SK-N-SH (cell line): ENCODE measurements around the gene MTA3. TPM values are rescaled to one million over a fixed set of nuclear protein-coding genes. Genes with fewer than 3 reads are reported as not detected.

Experiments used
- CTCF ChIA-PET: fragments of 300-600, 350-600 bp; formaldehyde crosslinking; extraction: SDS; loops from one replicate; lab custom pipeline; 2021; lab: Yijun Ruan, JAX
- POLR2A ChIA-PET: fragments of 350-600 bp; sonication (Branson Sonifier 250); formaldehyde crosslinking; extraction: SDS; loops from one replicate; lab custom pipeline; 2020; ENCODE audit warnings: antibody characterized with exemption, inconsistent platforms; lab: Yijun Ruan, JAX
- DNase-seq: peaks from one replicate; pipeline ENCODE4 v3.0.0; 2012
- H2AFZ ChIP-seq: fragments of 200-600 bp; sonication (generic); 2 replicates; pipeline ENCODE4 v1.8.1; 2016; ENCODE audit warnings: antibody characterized with exemption, mild to moderate bottlenecking, low read depth
- H3F3A ChIP-seq: fragments of 200-600 bp; sonication (generic); replicated peaks from 2 replicates; pipeline ENCODE3; 2016; ENCODE audit warnings: antibody characterized with exemption, mild to moderate bottlenecking; ENCODE audit not compliant: insufficient read depth
- H3K27ac ChIP-seq, 2 experiments: fragments of 200-500 bp in 1 of 2; fragments of 200-600 bp in 1 of 2; sonication (Bioruptor generic) in 1 of 2; sonication (generic), shearing (Covaris generic) in 1 of 2; 2 replicates each; pipeline versions ENCODE4 v1.5.1 to v1.6.1; 2014 to 2016; ENCODE audit warnings: low read depth in 2 of 2, inconsistent platforms in 1 of 2, low read length in 1 of 2, mild to moderate bottlenecking in 1 of 2, mixed read lengths in 1 of 2
- H3K27me3 ChIP-seq: fragments of 200-600 bp; sonication (generic), shearing (Covaris generic); 2 replicates; pipeline ENCODE4 v1.6.1; 2016; ENCODE audit warnings: mixed run types; ENCODE audit not compliant: insufficient read depth
- H3K36me3 ChIP-seq, 2 experiments: fragments of 200-500 bp in 1 of 2; fragments of 200-600 bp in 1 of 2; sonication (Bioruptor generic) in 1 of 2; sonication (generic) in 1 of 2; replicated peaks in 1 of 2; 2 replicates each; pipeline versions ENCODE3 to v1.5.1; 2014 to 2016; ENCODE audit warnings: low read length in 1 of 2, mild to moderate bottlenecking in 1 of 2; ENCODE audit not compliant: insufficient read depth in 2 of 2, control insufficient read depth in 1 of 2
- H3K4me1 ChIP-seq, 2 experiments: fragments of 200-500 bp in 1 of 2; fragments of 200-600 bp in 1 of 2; sonication (Bioruptor generic) in 1 of 2; sonication (generic), shearing (Covaris generic) in 1 of 2; 2 replicates each; pipeline versions ENCODE4 v1.5.1 to v1.6.1; 2014 to 2016; ENCODE audit warnings: low read depth in 1 of 2, low read length in 1 of 2, mixed run types in 1 of 2; ENCODE audit not compliant: insufficient read depth in 2 of 2, control insufficient read depth in 1 of 2
- H3K4me2 ChIP-seq: fragments of 200-600 bp; sonication (generic), shearing (Covaris generic); 2 replicates; pipeline ENCODE4 v1.6.1; 2017; ENCODE audit warnings: mixed run types
- H3K4me3 ChIP-seq, 2 experiments: fragments of 200-500 bp in 1 of 2; fragments of 200-600 bp in 1 of 2; sonication (Bioruptor generic) in 1 of 2; sonication (generic), shearing (Covaris generic) in 1 of 2; 2 replicates each; pipeline versions ENCODE4 v1.5.1 to v1.8.1; 2014 to 2016; ENCODE audit warnings: low read depth in 2 of 2, inconsistent platforms in 1 of 2, low read length in 1 of 2, mild to moderate bottlenecking in 1 of 2, mixed read lengths in 1 of 2, moderate library complexity in 1 of 2
- H3K79me2 ChIP-seq: fragments of 200-600 bp; sonication (generic); 2 replicates; pipeline ENCODE4 v1.8.1; 2017; ENCODE audit warnings: mild to moderate bottlenecking; ENCODE audit not compliant: insufficient read depth
- H3K9ac ChIP-seq: fragments of 200-600 bp; sonication (generic); 2 replicates; pipeline ENCODE4 v1.6.1; 2017; ENCODE audit warnings: mixed run types
- H3K9me2 ChIP-seq: fragments of 200-600 bp; sonication (generic); 2 replicates; pipeline ENCODE4 v1.6.1; 2017; ENCODE audit warnings: mixed run types
- H3K9me3 ChIP-seq: fragments of 200-600 bp; sonication (generic); 2 replicates; pipeline ENCODE4 v1.6.1; 2017; ENCODE audit warnings: mixed run types, mild to moderate bottlenecking, moderate library complexity
- H4K20me1 ChIP-seq: fragments of 200-600 bp; sonication (generic); 2 replicates; pipeline ENCODE4 v1.6.1; 2017; ENCODE audit warnings: mild to moderate bottlenecking, mixed run types; ENCODE audit not compliant: insufficient read depth
- ELF1 ChIP-seq: IDR thresholded peaks from 2 replicates; pipeline ENCODE4 v1.4.0; 2012
- EZH2phosphoT487 ChIP-seq: fragments of 200-600 bp; sonication (generic); IDR thresholded peaks from 2 replicates; pipeline ENCODE4 v1.6.1; 2017; ENCODE audit warnings: low read depth, mixed run types, mild to moderate bottlenecking, antibody characterized with exemption, moderate library complexity, borderline replicate concordance
- FOXM1 ChIP-seq: IDR thresholded peaks from 2 replicates; pipeline ENCODE4 v1.4.0; 2012; ENCODE audit warnings: low read depth, mild to moderate bottlenecking
- GATA2 ChIP-seq: sonication (generic); formaldehyde crosslinking; IDR thresholded peaks from 2 replicates; pipeline ENCODE4 v1.5.0; 2020; ENCODE audit warnings: mild to moderate bottlenecking, missing genetic modification reagents
- MXI1 ChIP-seq: IDR thresholded peaks from 2 replicates; pipeline ENCODE4 v1.6.1; 2012; ENCODE audit warnings: mild to moderate bottlenecking, low read depth, low read length, improper control_type of control experiment
- PBX3 ChIP-seq: IDR thresholded peaks from 2 replicates; pipeline ENCODE4; 2012
- POLR2AphosphoS5 ChIP-seq: IDR thresholded peaks from 2 replicates; pipeline ENCODE4 v1.6.1; 2012; ENCODE audit warnings: low read depth, low read length
- REST ChIP-seq: IDR thresholded peaks from 2 replicates; pipeline ENCODE4 v1.6.1; 2012; ENCODE audit warnings: mild to moderate bottlenecking, low read depth, low read length, moderate library complexity
- SIN3A ChIP-seq: IDR thresholded peaks from 2 replicates; pipeline ENCODE4 v1.6.1; 2012; ENCODE audit warnings: low read depth, mild to moderate bottlenecking, low read length, moderate library complexity, borderline replicate concordance
- TCF12 ChIP-seq: IDR thresholded peaks from 2 replicates; pipeline ENCODE4 v1.4.0; 2012
- USF1 ChIP-seq: IDR thresholded peaks from 2 replicates; pipeline ENCODE4 v1.4.0; 2012; ENCODE audit warnings: low read depth, borderline replicate concordance
- WGBS: methylation state at CpG from one replicate; pipeline ENCODE4 v1.1.6; 2017; ENCODE audit warnings: low lambda C conversion rate; 5-methylcytosine and 5-hydroxymethylcytosine counted together
- polyA plus RNA-seq, 3 experiments: library from polyadenylated mRNA; depleted of rRNA; stranded (reverse); fragments of >200 nt; gene quantifications; 2 replicates each; pipeline ENCODE4 v1.2.3, GENCODE V29; 2012
- TF ChIP-seq, protein P1 (sequence below): fragments of 150-350 bp; IDR thresholded peaks from 2 replicates; pipeline ENCODE4 v1.6.1; 2017; ENCODE audit warnings: antibody characterized with exemption, low read length, low read depth, borderline replicate concordance

Gene MTA3
- polyA plus RNA-seq, 1 of the 3 experiments (the other 2 are of a cell fraction), result 30.8 TPM

GRCh38 chr2:42784204-42784880 is 215.9 kb downstream of the MTA3 start:
- no peak overlapping the region for H3K4me3 ChIP-seq
- WGBS, result 84% methylated on average over 6 of the region's 7 CpGs
- H3K9ac ChIP-seq, result no peak overlapping the region
- H3K79me2 ChIP-seq, result no peaks in the 10 kb centered on the region
- peak; percentile 30 for DNase-seq
- ChIA-PET POLR2A (no interaction called here), CTCF (interaction anchor here (0.6 to 2.2 kb wide), 6 partner anchors 10 to 709 kb away, joined by 3 to 6 read pairs (median 3); no protein-coding TSS in a partner anchor)
- no peaks in the 10 kb centered on the region for H4K20me1 ChIP-seq
- H3K27me3 ChIP-seq, result no peaks in the 10 kb centered on the region
- no peaks in the 10 kb centered on the region for H3K36me3 ChIP-seq
- H2AFZ ChIP-seq, result no peak overlapping the region
- H3K4me1 ChIP-seq, result peaks cover 0 to 31% of the 10 kb centered on the region in 2 experiments; a peak in 1 of 4 replicates
- no peak overlapping the region for H3K4me2 ChIP-seq
- TF ChIP-seq SIN3A, result no peak
- TF ChIP-seq FOXM1, result no peak
- TF ChIP-seq POLR2AphosphoS5, result no peak
- TF ChIP-seq TCF12, result no peak
- TF ChIP-seq MXI1, result no peak
- TF ChIP-seq GATA2 (CRISPR knock-in tag), result no peak
- TF ChIP-seq PBX3, result no peak
- TF ChIP-seq ELF1, result no peak
- TF ChIP-seq USF1, result no peak
- no peak for TF ChIP-seq REST
- TF ChIP-seq, protein P1, sequence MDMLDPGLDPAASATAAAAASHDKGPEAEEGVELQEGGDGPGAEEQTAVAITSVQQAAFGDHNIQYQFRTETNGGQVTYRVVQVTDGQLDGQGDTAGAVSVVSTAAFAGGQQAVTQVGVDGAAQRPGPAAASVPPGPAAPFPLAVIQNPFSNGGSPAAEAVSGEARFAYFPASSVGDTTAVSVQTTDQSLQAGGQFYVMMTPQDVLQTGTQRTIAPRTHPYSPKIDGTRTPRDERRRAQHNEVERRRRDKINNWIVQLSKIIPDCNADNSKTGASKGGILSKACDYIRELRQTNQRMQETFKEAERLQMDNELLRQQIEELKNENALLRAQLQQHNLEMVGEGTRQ, result no peak
- TF ChIP-seq EZH2phosphoT487, result no peak
- no peaks in the 10 kb centered on the region for H3K9me2 ChIP-seq
- no peaks in the 10 kb centered on the region for H3F3A ChIP-seq
- no peaks in the 10 kb centered on the region; the same call in 1 of the 2 replicates for H3K9me3 ChIP-seq
- H3K27ac ChIP-seq, result no peak overlapping the region
